Small intestine (tissue), 7 donors: ENCODE results near the gene IRF4. TPM values are rescaled to one million over a fixed set of nuclear protein-coding genes. Genes with fewer than 3 reads are reported as not detected.

Experiments
- DNase-seq, 2 donors: peaks; one replicate each; pipeline versions ENCODE4 v3.0.0 to v3.0.0-alpha.2; 2013
- FAIRE-seq: peaks from 2 replicates; lab custom pipeline; 2012; peaks lifted over from hg19 to GRCh38; lab: Jason Lieb, UNC
- H3K27ac ChIP-seq, 3 donors: one replicate each; pipeline ENCODE4 v1.5.1; 2013; ENCODE audit warnings: low read length in 2 of 3, mild to moderate bottlenecking in 2 of 3, control low read depth in 1 of 3, inconsistent platforms in 1 of 3, low read depth in 1 of 3, moderate library complexity in 1 of 3
- H3K27me3 ChIP-seq, 3 donors: one replicate each; pipeline ENCODE4 v1.6.1; 2013; ENCODE audit warnings: low read length in 3 of 3, inconsistent platforms in 1 of 3; ENCODE audit not compliant: control insufficient read depth in 3 of 3, insufficient read depth in 3 of 3
- H3K36me3 ChIP-seq, 3 donors: one replicate each; pipeline ENCODE4 v1.6.1; 2013; ENCODE audit warnings: low read length in 3 of 3, inconsistent platforms in 1 of 3, low read depth in 1 of 3, mild to moderate bottlenecking in 1 of 3, moderate library complexity in 1 of 3; ENCODE audit not compliant: control insufficient read depth in 3 of 3, insufficient read depth in 2 of 3
- H3K4me1 ChIP-seq, 3 donors: one replicate each; pipeline ENCODE4 v1.6.1; 2013; ENCODE audit warnings: low read length in 2 of 3, inconsistent platforms in 1 of 3, low read depth in 1 of 3, mild to moderate bottlenecking in 1 of 3, moderate library complexity in 1 of 3; ENCODE audit not compliant: control insufficient read depth in 3 of 3, insufficient read depth in 2 of 3
- H3K4me3 ChIP-seq, 3 donors: one replicate each; pipeline ENCODE4 v1.5.1; 2013; ENCODE audit warnings: low read length in 3 of 3, control low read depth in 1 of 3, inconsistent platforms in 1 of 3, low read depth in 1 of 3, mild to moderate bottlenecking in 1 of 3, moderate library complexity in 1 of 3
- H3K9me3 ChIP-seq, 2 donors: one replicate each; pipeline ENCODE4 v1.6.1; 2013; ENCODE audit warnings: low read depth in 1 of 2, low read length in 1 of 2; ENCODE audit not compliant: control insufficient read depth in 2 of 2, insufficient read depth in 1 of 2
- WGBS, 3 donors: extraction: QIAGEN DNeasy Blood & Tissue Kit; methylation state at CpG; one replicate each; pipeline ENCODE4 v1.1.7; 2013; 5-methylcytosine and 5-hydroxymethylcytosine counted together
- polyA plus RNA-seq, 4 donors: library from polyadenylated mRNA; stranded (reverse) in 3 of 4; unstranded in 1 of 4; fragments of 200-250 nt in 3 of 4; fragments of 120-200 nt in 1 of 4; gene quantifications; one replicate each; pipeline versions ENCODE4 v1.2.1 to v1.2.3, GENCODE V29; 2013
- donor health status: healthy with polysubstance abuse.
- donor health status: control.
- donor health status: control.
- donor health status: Bipolar disorder and iron deficiency.
- donor health status: healthy.

IRF4 gene
- polyA plus RNA-seq, 4 donors, result 0.16 to 3.5 (median 1.4) TPM; not detected in 1

- Histone ChIP-seq H3K27ac (no peak overlapping the region), H3K4me3 (no peak overlapping the region), H3K27me3 (peaks cover 0 to 3% (median 2%) of the 10 kb centered on the region in 3 donors), H3K36me3 (no peaks in the 10 kb centered on the region), H3K9me3 (peaks cover 0 to 2% of the 10 kb centered on the region in 2 donors), H3K4me1 (no peaks in the 10 kb centered on the region)
- 85 to 90% (median 85%) methylated on average over 11 of the region's 11 CpGs for WGBS, 3 donors
- no peak for DNase-seq
- FAIRE-seq, result no peak
These were observed 36.6 kb downstream of the IRF4 start for GRCh38 chr6:428047-428603.

- FAIRE-seq, result no peak
- Histone ChIP-seq H3K36me3 (no peaks in the 10 kb centered on the region), H3K27ac (no peak overlapping the region), H3K4me1 (no peaks in the 10 kb centered on the region), H3K9me3 (peaks cover 0 to 2% of the 10 kb centered on the region in 2 donors), H3K4me3 (no peak overlapping the region), H3K27me3 (peaks cover 0 to 3% (median 2%) of the 10 kb centered on the region in 3 donors)
- DNase-seq, result no peak
- 78 to 79% (median 78%) methylated on average over 4 of the region's 4 CpGs for WGBS, 3 donors
These were observed 38.1 kb downstream of the IRF4 start for GRCh38 chr6:429515-430121.

DNA sequence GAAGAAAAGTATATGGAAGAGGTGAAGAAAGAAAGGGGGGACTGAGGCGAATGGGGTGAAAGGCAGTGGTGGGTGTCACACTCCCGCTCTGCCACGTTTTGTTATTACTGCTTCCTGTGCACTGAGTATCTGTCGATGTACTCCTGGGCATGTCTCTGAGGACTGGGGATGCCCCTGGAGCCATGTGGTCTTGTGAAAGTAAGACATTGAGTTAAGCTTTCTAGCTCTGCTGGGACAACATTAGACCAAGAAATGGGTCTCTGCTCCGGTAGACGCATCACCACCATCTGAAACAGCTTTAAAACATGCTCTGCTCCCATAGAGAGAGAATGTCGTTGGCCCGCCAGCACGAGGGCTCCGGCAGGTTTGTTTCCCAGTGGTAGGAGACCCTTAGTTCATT lies 40.0 kb downstream of the IRF4 start:
- no peak for FAIRE-seq
- no peak for DNase-seq
- Histone ChIP-seq H3K4me1 (no peaks in the 10 kb centered on the region), H3K27me3 (peaks cover 0 to 3% (median 2%) of the 10 kb centered on the region in 3 donors), H3K36me3 (no peaks in the 10 kb centered on the region), H3K4me3 (no peak overlapping the region), H3K9me3 (no peaks in the 10 kb centered on the region), H3K27ac (no peak overlapping the region)
- WGBS, 3 donors, result 82 to 89% (median 86%) methylated on average over 10 of the region's 10 CpGs

DNA sequence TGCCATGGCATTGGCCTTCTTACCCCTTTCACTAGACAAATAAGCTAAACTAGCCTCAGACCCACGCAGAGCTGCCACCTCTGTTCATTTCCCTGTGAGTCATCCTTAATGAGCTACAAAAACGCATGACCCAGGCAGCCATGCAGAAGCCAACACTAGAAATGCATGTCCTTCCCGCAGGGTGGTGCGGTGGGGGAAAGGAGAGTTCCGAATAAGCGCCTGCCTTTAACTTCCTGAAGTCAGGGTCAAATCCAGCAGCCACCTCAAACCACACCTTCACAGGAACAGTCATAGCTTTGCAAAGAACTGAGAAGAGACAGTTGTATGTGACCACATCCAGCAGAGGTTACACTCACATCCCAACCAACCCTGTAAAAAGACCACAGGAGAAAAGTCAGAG lies 40.4 kb downstream of the IRF4 start:
- DNase-seq, result no peak
- H3K27ac ChIP-seq, result no peak overlapping the region
- H3K36me3 ChIP-seq, result no peaks in the 10 kb centered on the region
- peaks cover 0 to 3% (median 2%) of the 10 kb centered on the region in 3 donors for H3K27me3 ChIP-seq
- 49 to 64% (median 60%) methylated on average over 6 of the region's 6 CpGs for WGBS, 3 donors
- no peak for FAIRE-seq
- H3K9me3 ChIP-seq, result no peaks in the 10 kb centered on the region
- no peak overlapping the region for H3K4me3 ChIP-seq
- no peaks in the 10 kb centered on the region for H3K4me1 ChIP-seq

DNA sequence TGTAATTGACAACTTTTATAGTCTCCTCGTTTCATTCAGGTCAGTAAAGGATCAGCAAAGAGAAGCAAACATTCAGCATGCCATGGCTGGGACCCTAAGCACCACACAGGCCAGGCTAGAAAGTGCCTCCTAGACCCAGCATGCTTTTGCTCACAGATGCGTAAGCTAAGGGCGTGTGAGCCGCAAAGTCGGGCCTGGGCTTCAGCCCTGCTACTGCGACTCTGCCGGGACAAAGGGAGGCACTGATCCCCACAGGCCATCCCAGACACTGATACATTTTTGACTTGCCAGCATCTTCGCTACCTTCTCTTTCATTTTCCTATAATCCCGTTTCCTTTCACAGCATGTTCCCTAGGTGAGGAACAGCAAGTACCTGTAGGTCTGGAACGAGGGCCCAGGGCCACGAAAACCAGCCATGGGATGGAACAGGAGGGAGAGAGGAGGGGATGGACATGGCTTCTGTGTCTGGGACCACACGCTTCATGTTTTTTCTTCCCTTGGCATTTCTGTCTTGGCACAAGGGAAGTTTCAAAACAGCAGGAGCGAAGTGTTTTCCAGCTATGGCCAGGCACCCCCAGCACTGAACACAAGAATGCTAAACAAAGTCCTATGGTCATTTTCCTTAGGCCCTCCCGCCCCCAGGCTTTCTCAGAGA lies 42.6 kb downstream of the IRF4 start:
- peaks cover 0 to 3% (median 0%) of the 10 kb centered on the region in 3 donors for H3K27me3 ChIP-seq
- no peaks in the 10 kb centered on the region for H3K36me3 ChIP-seq
- no peak for FAIRE-seq
- H3K4me3 ChIP-seq, result no peak overlapping the region
- DNase-seq, result no peak
- no peaks in the 10 kb centered on the region for H3K9me3 ChIP-seq
- no peaks in the 10 kb centered on the region for H3K4me1 ChIP-seq
- 85 to 91% (median 87%) methylated on average over 14 of the region's 14 CpGs for WGBS, 3 donors
- H3K27ac ChIP-seq, result no peak overlapping the region

- WGBS, 3 donors, result 95 to 99% (median 97%) methylated on average over 42 to 50 of the region's 50 CpGs
- DNase-seq (no peak), FAIRE-seq (no peak)
- peaks cover 0 to 3% (median 0%) of the 10 kb centered on the region in 3 donors for H3K27me3 ChIP-seq
- H3K4me3 ChIP-seq, result no peak overlapping the region
- no peaks in the 10 kb centered on the region for H3K4me1 ChIP-seq
- no peak overlapping the region for H3K27ac ChIP-seq
- H3K9me3 ChIP-seq, result no peaks in the 10 kb centered on the region
- no peaks in the 10 kb centered on the region for H3K36me3 ChIP-seq
These were observed 44.1 kb downstream of the IRF4 start for GRCh38 chr6:435441-436307.

GRCh38 chr6:436308-437036 lies 44.9 kb downstream of the IRF4 start:
- Histone ChIP-seq H3K36me3 (no peaks in the 10 kb centered on the region), H3K9me3 (no peaks in the 10 kb centered on the region), H3K27ac (no peak overlapping the region), H3K4me1 (no peaks in the 10 kb centered on the region), H3K27me3 (peaks cover 0 to 3% (median 0%) of the 10 kb centered on the region in 3 donors), H3K4me3 (no peak overlapping the region)
- 79 to 86% (median 83%) methylated on average over 25 of the region's 25 CpGs for WGBS, 3 donors
- DNase-seq, result no peak
- no peak for FAIRE-seq

GRCh38 chr6:437037-437392 lies 45.5 kb downstream of the IRF4 start:
- H3K9me3 ChIP-seq, result no peaks in the 10 kb centered on the region
- H3K36me3 ChIP-seq, result no peaks in the 10 kb centered on the region
- DNase-seq, result no peak
- 91 to 93% (median 92%) methylated on average over 6 of the region's 6 CpGs for WGBS, 3 donors
- no peak overlapping the region for H3K4me3 ChIP-seq
- peaks cover 0 to 1% (median 0%) of the 10 kb centered on the region in 3 donors for H3K27me3 ChIP-seq
- no peak for FAIRE-seq
- H3K4me1 ChIP-seq, result no peaks in the 10 kb centered on the region
- no peak overlapping the region for H3K27ac ChIP-seq
